ENCODE measurements around the gene MALAT1. TPM values are rescaled to one million over a fixed set of nuclear protein-coding genes. Genes with fewer than 3 reads are reported as not detected.

MALAT1 gene
- total RNA-seq, 4 donors from 2014 or later, result 2,194 to 20,520 (median 8,164) TPM

DNA sequence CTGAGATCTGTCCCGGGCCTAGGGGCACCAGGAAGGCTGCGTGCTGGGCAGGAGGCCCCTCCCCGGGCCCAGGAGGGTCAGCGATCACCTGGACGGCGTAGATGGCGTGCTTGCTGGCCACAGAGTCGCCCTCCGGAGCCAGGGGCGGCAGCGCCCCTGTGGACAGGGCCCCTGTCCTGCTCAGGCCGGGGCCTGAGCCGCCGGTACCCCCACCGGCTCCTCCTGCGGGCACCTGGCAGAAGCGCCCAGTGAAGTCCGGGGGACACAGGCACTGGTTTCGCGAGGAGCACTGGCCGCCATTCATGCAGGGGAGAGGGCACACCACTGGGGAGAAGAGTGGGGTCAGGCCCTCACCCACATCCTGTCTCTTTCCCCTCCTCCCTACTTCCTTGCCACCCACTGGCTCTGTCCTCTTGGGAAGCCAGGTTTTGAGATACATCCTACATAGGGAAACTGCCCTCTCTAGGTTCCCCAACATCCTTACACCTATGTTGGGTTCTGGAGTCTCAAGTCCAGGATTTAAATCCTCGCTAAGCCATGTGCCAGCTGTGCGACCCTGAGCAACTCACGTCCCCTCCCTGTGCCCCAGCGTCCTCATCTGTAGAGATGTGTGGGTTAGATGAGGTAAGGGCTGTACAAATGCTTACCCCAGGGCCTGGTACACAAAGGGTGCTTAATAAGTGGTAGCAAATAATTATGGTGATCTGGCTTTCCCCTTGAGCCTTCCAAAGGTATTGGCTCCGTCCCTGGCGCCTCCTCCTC, 55.4 kb downstream of the MALAT1 start:
- 40 to 77% methylated on average over 1 to 6 of the region's 27 CpGs for WGBS, 2 donors (ENCODE audit: low coverage in 1 of 2)
- peaks cover 0 to 48% of the 10 kb centered on the region in 2 donors for H3K36me3 ChIP-seq
- H3K4me3 ChIP-seq, result no peak overlapping the region
- H3K9me3 ChIP-seq, result no peaks in the 10 kb centered on the region
- H3K27ac ChIP-seq, result peak overlapping the region in 3 of 4 donors; percentile 3 to 98 (median 97)
- TF ChIP-seq POLR2AphosphoS5 (IDR thresholded peaks at IDR 0.05), result no peak
- TF ChIP-seq CTCF (IDR thresholded peaks at IDR 0.05), result no peak
- no peak for TF ChIP-seq EP300 (IDR thresholded peaks at IDR 0.05)
- no peak for TF ChIP-seq POLR2A (IDR thresholded peaks at IDR 0.05)
- H3K4me1 ChIP-seq, result peaks cover 0 to 69% (median 40%) of the 10 kb centered on the region in 3 donors
- no peaks in the 10 kb centered on the region for H3K27me3 ChIP-seq
- no peak for ATAC-seq

- TF ChIP-seq EP300 (IDR thresholded peaks at IDR 0.05), result no peak
- TF ChIP-seq POLR2A (IDR thresholded peaks at IDR 0.05), result no peak
- no peak for TF ChIP-seq POLR2AphosphoS5 (IDR thresholded peaks at IDR 0.05)
- TF ChIP-seq CTCF (IDR thresholded peaks at IDR 0.05), result no peak
- WGBS, 2 donors (ENCODE audit: low coverage in 1 of 2), result 75 to 88% methylated on average over 2 to 3 of the region's 4 CpGs
- Histone ChIP-seq H3K4me1 (peaks cover 0 to 76% (median 46%) of the 10 kb centered on the region in 3 donors), H3K36me3 (peaks cover 0 to 43% of the 10 kb centered on the region in 2 donors), H3K9me3 (no peaks in the 10 kb centered on the region), H3K27ac (peak overlapping the region in 3 of 4 donors; percentile 97 to 100 (median 98)), H3K27me3 (no peaks in the 10 kb centered on the region), H3K4me3 (no peak overlapping the region)
- no peak for ATAC-seq
Measured at GRCh38 chr11:65554842-65555430, 56.1 kb downstream of the MALAT1 start.

DNA sequence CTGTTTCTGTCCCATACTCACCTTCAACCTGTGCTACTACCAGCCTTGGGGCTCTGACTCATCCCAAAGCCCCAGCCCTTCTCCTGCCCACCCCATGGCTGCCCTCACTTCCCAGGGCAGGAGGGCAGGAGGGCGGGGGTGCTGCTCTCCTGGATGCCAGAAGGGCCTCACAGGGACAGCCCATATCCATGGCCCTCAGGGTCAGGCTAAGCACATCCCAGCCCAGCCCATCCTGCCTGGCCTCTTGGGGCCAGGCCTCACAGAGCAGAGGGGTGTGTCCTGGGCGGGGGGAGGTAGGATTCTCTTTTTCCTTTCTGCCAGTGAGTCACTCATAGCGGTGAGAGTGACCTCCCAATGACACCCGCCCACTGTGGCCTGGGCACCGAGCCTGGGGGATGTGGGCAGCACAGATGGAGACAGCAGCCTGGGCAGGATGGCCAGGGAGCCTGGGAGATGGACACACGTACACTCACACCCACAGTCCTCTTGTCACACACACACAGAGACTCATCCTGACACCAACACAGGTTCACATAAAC, 56.9 kb downstream of the MALAT1 start:
- TF ChIP-seq POLR2A (IDR thresholded peaks at IDR 0.05) (no peak), EP300 (IDR thresholded peaks at IDR 0.05) (no peak), POLR2AphosphoS5 (IDR thresholded peaks at IDR 0.05) (peak; percentile 39)
- WGBS, 2 donors (ENCODE audit: low coverage in 1 of 2), result no CpG with 5 or more reads among the region's 6 CpGs
- H3K27ac ChIP-seq, result peak overlapping the region in 3 of 4 donors; percentile 97 to 100 (median 98)
- H3K27me3 ChIP-seq, result no peaks in the 10 kb centered on the region
- H3K4me3 ChIP-seq, result no peak overlapping the region
- H3K9me3 ChIP-seq, result no peaks in the 10 kb centered on the region
- H3K36me3 ChIP-seq, result peaks cover 0 to 35% of the 10 kb centered on the region in 2 donors
- ATAC-seq, result peak; percentile 23
- peaks cover 0 to 84% (median 54%) of the 10 kb centered on the region in 3 donors for H3K4me1 ChIP-seq

Small RNA genes within 50 kb of the gene (small RNA-seq; reads per million reads assigned to genes)
- 0 reads per million in 4 donors for gene RF01684

Other genes with a start within 250 kb of the MALAT1 start
- 10 to 100 TPM in 2 of 4 donors, 1 to 10 TPM in 2; 7.7 to 18.5 (median 13.2) TPM for gene POLA2, start 237.1 kb upstream of the MALAT1 start, total RNA-seq
- 10 to 100 TPM; 26.3 to 63.4 (median 42.8) TPM for gene CDC42EP2, start 184.2 kb upstream of the MALAT1 start, total RNA-seq
- gene DPF2, start 165.2 kb upstream of the MALAT1 start, total RNA-seq, result 10 to 100 TPM; 42.5 to 72.7 (median 62.1) TPM
- gene TIGD3, start 144.3 kb upstream of the MALAT1 start, total RNA-seq, result under 1 TPM in 2 of 4 donors, not detected in 2; 0.27 to 0.67 TPM
- 10 to 100 TPM in 1 of 4 donors, 1 to 10 TPM in 3; 3.7 to 11.5 (median 7.5) TPM for gene SLC25A45, start 116.4 kb upstream of the MALAT1 start, total RNA-seq
- gene FRMD8, start 112.4 kb upstream of the MALAT1 start, total RNA-seq, result 10 to 100 TPM; 19.9 to 31.5 (median 21.3) TPM
- gene NEAT1, start 76.2 kb upstream of the MALAT1 start, total RNA-seq, result 100 to 1,000 TPM in 2 of 4 donors, 10 to 100 TPM in 2; 21.0 to 341 (median 183) TPM
- gene SCYL1, start 26.0 kb downstream of the MALAT1 start, total RNA-seq, result 10 to 100 TPM; 70.6 to 97.6 (median 89.2) TPM
- 100 to 1,000 TPM in 3 of 4 donors, 10 to 100 TPM in 1; 90.6 to 173 (median 139) TPM for gene LTBP3, start 59.3 kb downstream of the MALAT1 start, total RNA-seq
- gene ZNRD2, start 71.4 kb downstream of the MALAT1 start, total RNA-seq, result 10 to 100 TPM; 38.4 to 73.5 (median 43.5) TPM
- 10 to 100 TPM; 36.6 to 68.3 (median 55.0) TPM for gene FAM89B, start 73.5 kb downstream of the MALAT1 start, total RNA-seq
- 100 to 1,000 TPM; 172 to 329 (median 202) TPM for gene EHBP1L1, start 77.0 kb downstream of the MALAT1 start, total RNA-seq
- gene KCNK7, start 96.8 kb downstream of the MALAT1 start, total RNA-seq, result 1 to 10 TPM in 1 of 4 donors, under 1 TPM in 2, not detected in 1; 0.40 to 1.5 (median 0.93) TPM
- 10 to 100 TPM; 20.5 to 35.3 (median 28.0) TPM for gene MAP3K11, start 115.2 kb downstream of the MALAT1 start, total RNA-seq
- gene PCNX3, start 116.7 kb downstream of the MALAT1 start, total RNA-seq, result 10 to 100 TPM; 15.9 to 40.1 (median 19.3) TPM
- 10 to 100 TPM; 32.9 to 45.0 (median 38.3) TPM for gene SIPA1, start 139.1 kb downstream of the MALAT1 start, total RNA-seq
- gene RELA, start 163.9 kb downstream of the MALAT1 start, total RNA-seq, result 10 to 100 TPM; 47.3 to 78.8 (median 63.9) TPM
- gene KAT5, start 213.2 kb downstream of the MALAT1 start, total RNA-seq, result 10 to 100 TPM; 49.7 to 84.9 (median 81.6) TPM
- gene RNASEH2C, start 221.8 kb downstream of the MALAT1 start, total RNA-seq, result 100 to 1,000 TPM in 2 of 4 donors, 10 to 100 TPM in 2; 69.0 to 196 (median 96.3) TPM